NB4 (cell line): Measurements from ENCODE around the gene PRPH2.

Experiments used
- MYC ChIP-seq: IDR thresholded peaks from 2 replicates; pipeline ENCODE4 v1.6.1; 2011; ENCODE audit warnings: low read depth, low read length
- POLR2A ChIP-seq: IDR thresholded peaks from 2 replicates; pipeline ENCODE4 v1.6.1; 2011; ENCODE audit warnings: mild to moderate bottlenecking; ENCODE audit not compliant: insufficient read length; ENCODE audit errors: extremely low read depth
- TF ChIP-seq, protein P1 (sequence below): IDR thresholded peaks from one replicate; pipeline ENCODE4 v1.5.1; 2012; ENCODE audit warnings: low read depth, low read length
- TF ChIP-seq, protein P2 (sequence below): IDR thresholded peaks from 2 replicates; pipeline ENCODE4 v1.6.1; 2011; ENCODE audit warnings: low read depth, low read length

DNA sequence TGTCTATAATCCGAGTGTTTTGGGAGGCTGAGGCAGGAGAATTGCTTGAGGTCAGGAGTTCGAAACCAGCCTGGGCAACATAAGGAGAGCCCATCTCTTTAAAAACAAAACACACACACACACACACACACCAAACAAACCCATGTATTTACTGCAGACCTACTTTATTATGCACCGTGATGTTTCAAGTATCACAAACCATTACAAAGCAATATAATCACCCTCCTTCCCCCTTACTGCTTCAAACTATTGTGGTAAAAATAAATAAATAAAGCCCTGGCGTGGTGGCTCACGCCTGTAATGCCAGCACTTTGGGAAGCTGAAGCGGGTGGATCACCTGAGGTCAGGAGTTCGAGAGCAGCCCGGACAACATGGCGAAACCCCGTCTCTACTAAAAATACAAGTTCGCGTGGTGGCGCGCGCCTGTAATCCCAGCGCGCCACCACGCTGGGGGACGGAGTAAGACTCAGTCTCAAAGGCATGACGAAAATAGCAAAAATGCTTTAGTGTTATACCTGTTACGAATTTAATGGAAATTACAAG is 22.0 kb upstream of the PRPH2 start:
- TF ChIP-seq, protein P1, sequence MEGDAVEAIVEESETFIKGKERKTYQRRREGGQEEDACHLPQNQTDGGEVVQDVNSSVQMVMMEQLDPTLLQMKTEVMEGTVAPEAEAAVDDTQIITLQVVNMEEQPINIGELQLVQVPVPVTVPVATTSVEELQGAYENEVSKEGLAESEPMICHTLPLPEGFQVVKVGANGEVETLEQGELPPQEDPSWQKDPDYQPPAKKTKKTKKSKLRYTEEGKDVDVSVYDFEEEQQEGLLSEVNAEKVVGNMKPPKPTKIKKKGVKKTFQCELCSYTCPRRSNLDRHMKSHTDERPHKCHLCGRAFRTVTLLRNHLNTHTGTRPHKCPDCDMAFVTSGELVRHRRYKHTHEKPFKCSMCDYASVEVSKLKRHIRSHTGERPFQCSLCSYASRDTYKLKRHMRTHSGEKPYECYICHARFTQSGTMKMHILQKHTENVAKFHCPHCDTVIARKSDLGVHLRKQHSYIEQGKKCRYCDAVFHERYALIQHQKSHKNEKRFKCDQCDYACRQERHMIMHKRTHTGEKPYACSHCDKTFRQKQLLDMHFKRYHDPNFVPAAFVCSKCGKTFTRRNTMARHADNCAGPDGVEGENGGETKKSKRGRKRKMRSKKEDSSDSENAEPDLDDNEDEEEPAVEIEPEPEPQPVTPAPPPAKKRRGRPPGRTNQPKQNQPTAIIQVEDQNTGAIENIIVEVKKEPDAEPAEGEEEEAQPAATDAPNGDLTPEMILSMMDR, result no peak
- TF ChIP-seq, protein P2, sequence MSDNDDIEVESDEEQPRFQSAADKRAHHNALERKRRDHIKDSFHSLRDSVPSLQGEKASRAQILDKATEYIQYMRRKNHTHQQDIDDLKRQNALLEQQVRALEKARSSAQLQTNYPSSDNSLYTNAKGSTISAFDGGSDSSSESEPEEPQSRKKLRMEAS, result no peak
- TF ChIP-seq POLR2A (no peak), MYC (no peak)
